Measurements from ENCODE around the gene KCTD5.

KCTD5 gene

DNA sequence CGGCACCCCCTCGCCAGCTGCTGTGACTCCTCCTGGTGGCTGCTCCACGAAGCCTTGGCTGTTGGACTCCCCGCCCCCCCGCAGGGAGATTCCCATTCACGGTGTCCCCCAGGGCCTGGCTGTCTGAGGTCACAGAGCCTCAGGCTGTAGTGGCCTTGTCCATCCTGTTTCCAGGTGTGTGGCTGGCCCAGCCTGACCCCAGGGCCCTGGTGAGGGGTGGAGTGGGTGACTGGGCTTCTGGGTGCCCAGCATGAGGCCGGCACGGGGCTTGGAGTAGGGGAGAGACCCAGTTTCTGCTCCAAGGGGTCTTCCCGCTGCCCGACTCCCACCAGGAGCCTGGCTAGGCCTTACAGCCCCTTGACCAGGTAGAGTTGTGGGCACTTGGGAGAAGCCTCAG, 27.3 kb downstream of the KCTD5 start:
- no peaks in the 10 kb centered on the region for H3K4me1 ChIP-seq (ENCODE audit: control insufficient read depth in 5 of 5, insufficient read depth in 5 of 5, low read length in 5 of 5)
- H3K4me3 ChIP-seq (ENCODE audit: low read depth in 1 of 5, low read length in 5 of 5): no peak overlapping the region
- no peak overlapping the region for H3K27ac ChIP-seq (ENCODE audit: low read depth, low read length)
- no peaks in the 10 kb centered on the region for H3K9me3 ChIP-seq (ENCODE audit: control insufficient read depth in 5 of 5, low read length in 5 of 5)
- peaks cover 0 to 56% (median 41%) of the 10 kb centered on the region in 5 donors for H3K36me3 ChIP-seq (ENCODE audit: control insufficient read depth in 5 of 5, insufficient read depth in 5 of 5, low read length in 5 of 5)
- H3K9ac ChIP-seq (ENCODE audit: low read length in 5 of 5): no peak overlapping the region
- H3K27me3 ChIP-seq (ENCODE audit: control insufficient read depth in 5 of 5, insufficient read depth in 4 of 5, low read length in 5 of 5): peaks cover 0 to 3% (median 0%) of the 10 kb centered on the region in 5 donors

DNA sequence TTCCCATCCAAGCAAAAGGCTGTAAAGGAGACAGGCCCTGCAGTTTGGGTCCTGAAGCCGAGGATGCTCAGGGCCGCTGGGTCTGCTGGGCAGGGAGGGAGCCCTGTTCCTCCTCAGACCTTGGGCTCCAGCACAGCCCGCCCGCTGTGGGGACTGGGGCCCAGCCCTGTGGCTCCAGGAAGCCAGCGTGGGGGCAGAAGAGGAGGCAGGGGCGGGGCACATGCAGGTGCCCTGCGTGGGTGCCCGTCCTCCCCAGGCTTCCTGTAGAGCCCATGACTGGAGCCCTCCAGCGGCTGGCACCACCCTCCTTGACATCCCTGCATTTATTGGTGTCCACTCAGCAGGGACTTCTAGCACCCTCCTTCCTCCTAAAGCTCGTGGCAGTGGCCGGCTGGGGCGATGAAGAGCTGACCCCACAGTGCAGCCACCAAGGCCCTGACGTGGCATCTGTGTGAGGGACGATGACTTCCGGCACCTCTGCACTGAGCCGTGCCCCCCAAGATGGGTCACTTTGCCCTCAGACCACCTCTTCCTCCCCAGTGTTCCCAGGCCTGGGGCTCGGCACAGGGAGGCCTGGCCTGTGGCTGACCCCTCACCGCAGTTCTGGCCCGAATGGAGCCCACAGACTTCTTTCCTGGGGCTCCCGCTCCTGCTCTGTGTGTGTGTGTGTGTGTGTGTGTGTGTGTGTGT, 27.8 kb downstream of the KCTD5 start:
- H3K27me3 ChIP-seq (ENCODE audit: control insufficient read depth in 5 of 5, insufficient read depth in 4 of 5, low read length in 5 of 5): peaks cover 0 to 3% (median 0%) of the 10 kb centered on the region in 5 donors
- H3K9ac ChIP-seq (ENCODE audit: low read length in 5 of 5): no peak overlapping the region
- no peak overlapping the region for H3K27ac ChIP-seq (ENCODE audit: low read depth, low read length)
- H3K36me3 ChIP-seq (ENCODE audit: control insufficient read depth in 5 of 5, insufficient read depth in 5 of 5, low read length in 5 of 5): peaks cover 0 to 50% (median 35%) of the 10 kb centered on the region in 5 donors
- no peak overlapping the region for H3K4me3 ChIP-seq (ENCODE audit: low read depth in 1 of 5, low read length in 5 of 5)
- H3K4me1 ChIP-seq (ENCODE audit: control insufficient read depth in 5 of 5, insufficient read depth in 5 of 5, low read length in 5 of 5): no peaks in the 10 kb centered on the region
- no peaks in the 10 kb centered on the region for H3K9me3 ChIP-seq (ENCODE audit: control insufficient read depth in 5 of 5, low read length in 5 of 5)

DNA sequence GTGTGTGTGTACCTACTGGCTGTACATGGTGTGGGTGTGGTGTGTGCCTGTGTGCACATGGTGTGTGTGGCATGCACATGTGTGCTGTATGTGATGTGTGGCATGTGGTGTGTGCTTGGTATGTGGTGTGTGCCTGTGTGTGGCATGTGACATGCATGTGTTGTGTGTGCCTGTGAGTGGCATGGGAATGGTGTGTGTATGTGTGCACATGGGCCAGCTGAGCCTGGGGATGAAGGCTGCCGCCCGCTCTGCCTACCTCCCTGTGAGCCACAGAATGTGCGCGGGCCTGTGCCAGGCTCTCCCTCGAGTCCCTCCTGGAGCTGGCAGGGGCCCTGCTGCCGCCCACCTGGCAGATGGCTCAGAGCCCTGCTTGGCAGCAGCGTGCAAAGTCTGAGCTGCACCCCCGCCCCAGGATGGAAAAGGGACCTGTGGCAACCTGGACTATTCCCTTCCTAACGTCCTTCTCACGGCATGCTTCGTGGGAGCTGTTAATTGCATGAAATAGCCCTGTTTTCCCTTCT, 28.4 kb downstream of the KCTD5 start:
- Histone ChIP-seq H3K4me1 (ENCODE audit: control insufficient read depth in 5 of 5, insufficient read depth in 5 of 5, low read length in 5 of 5) (peaks cover 0 to 4% (median 3%) of the 10 kb centered on the region in 5 donors), H3K27me3 (ENCODE audit: control insufficient read depth in 5 of 5, insufficient read depth in 4 of 5, low read length in 5 of 5) (peaks cover 0 to 3% (median 0%) of the 10 kb centered on the region in 5 donors), H3K9me3 (ENCODE audit: control insufficient read depth in 5 of 5, low read length in 5 of 5) (no peaks in the 10 kb centered on the region), H3K27ac (ENCODE audit: low read depth, low read length) (no peak overlapping the region), H3K4me3 (ENCODE audit: low read depth in 1 of 5, low read length in 5 of 5) (no peak overlapping the region), H3K36me3 (ENCODE audit: control insufficient read depth in 5 of 5, insufficient read depth in 5 of 5, low read length in 5 of 5) (peaks cover 0 to 44% (median 32%) of the 10 kb centered on the region in 5 donors), H3K9ac (ENCODE audit: low read length in 5 of 5) (no peak overlapping the region)

DNA sequence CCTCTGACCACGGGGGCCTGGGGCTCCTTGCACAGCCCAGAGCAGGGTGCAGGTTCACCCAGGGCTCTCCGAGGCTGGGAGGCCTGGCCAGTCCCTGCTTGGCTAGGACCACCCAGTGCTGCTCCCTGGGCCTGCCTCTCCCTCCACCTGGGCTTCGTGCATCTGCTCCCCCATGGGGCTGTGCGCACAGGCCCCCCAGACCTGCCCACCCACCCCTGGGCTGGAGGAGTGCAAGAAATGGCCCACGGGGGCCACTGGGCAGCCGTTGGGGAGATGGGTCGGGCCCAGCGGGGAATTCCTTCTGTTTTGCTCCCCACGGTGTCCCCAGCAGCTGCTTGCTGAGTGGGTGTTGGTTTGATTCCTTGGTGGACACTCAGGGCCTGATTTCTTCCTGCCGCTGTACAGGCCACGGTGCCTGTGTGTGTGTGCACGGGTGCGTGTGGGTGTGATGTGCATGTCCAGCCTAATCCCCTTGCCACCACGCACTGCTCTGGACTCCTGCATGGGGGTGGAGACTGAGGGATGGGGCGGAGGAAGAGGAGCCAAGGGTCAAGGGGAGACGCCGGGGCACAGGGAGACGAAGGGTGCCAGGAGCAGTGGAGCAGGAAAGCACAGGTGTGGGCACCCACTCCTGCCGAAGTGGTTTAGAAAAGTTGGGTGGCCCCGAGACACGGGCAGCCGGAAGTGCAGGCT, 29.2 kb downstream of the KCTD5 start:
- Histone ChIP-seq H3K9ac (ENCODE audit: low read length in 5 of 5) (no peak overlapping the region), H3K4me1 (ENCODE audit: control insufficient read depth in 5 of 5, insufficient read depth in 5 of 5, low read length in 5 of 5) (peaks cover 0 to 7% (median 4%) of the 10 kb centered on the region in 5 donors), H3K9me3 (ENCODE audit: control insufficient read depth in 5 of 5, low read length in 5 of 5) (no peaks in the 10 kb centered on the region), H3K36me3 (ENCODE audit: control insufficient read depth in 5 of 5, insufficient read depth in 5 of 5, low read length in 5 of 5) (peaks cover 0 to 37% (median 26%) of the 10 kb centered on the region in 5 donors), H3K27me3 (ENCODE audit: control insufficient read depth in 5 of 5, insufficient read depth in 4 of 5, low read length in 5 of 5) (peaks cover 0 to 5% (median 3%) of the 10 kb centered on the region in 5 donors), H3K4me3 (ENCODE audit: low read depth in 1 of 5, low read length in 5 of 5) (no peak overlapping the region), H3K27ac (ENCODE audit: low read depth, low read length) (no peak overlapping the region)

DNA sequence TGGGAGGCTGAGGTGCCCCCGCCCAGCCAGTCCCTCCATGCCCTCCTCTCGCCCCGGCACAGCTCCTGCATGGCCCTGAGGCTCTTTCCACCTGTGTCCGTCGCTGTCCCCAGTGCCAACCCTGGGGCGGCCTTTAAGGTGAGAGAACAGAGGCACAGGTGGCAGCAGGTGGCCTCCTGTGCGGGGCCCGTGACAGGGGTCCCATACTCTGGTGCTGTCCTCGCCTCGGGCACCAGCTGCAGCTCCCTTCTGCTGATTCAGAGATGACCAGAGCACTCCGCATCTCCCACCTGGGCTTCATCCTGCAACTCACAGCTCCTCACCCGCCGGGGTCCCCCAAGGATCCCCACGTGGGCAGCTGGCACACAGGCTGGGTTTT, 29.7 kb downstream of the KCTD5 start:
- Histone ChIP-seq H3K9ac (ENCODE audit: low read length in 5 of 5) (no peak overlapping the region), H3K4me1 (ENCODE audit: control insufficient read depth in 5 of 5, insufficient read depth in 5 of 5, low read length in 5 of 5) (peaks cover 0 to 7% (median 4%) of the 10 kb centered on the region in 5 donors), H3K9me3 (ENCODE audit: control insufficient read depth in 5 of 5, low read length in 5 of 5) (no peaks in the 10 kb centered on the region), H3K27me3 (ENCODE audit: control insufficient read depth in 5 of 5, insufficient read depth in 4 of 5, low read length in 5 of 5) (peaks cover 0 to 5% (median 3%) of the 10 kb centered on the region in 5 donors), H3K4me3 (ENCODE audit: low read depth in 1 of 5, low read length in 5 of 5) (no peak overlapping the region), H3K36me3 (ENCODE audit: control insufficient read depth in 5 of 5, insufficient read depth in 5 of 5, low read length in 5 of 5) (peaks cover 0 to 34% (median 24%) of the 10 kb centered on the region in 5 donors), H3K27ac (ENCODE audit: low read depth, low read length) (no peak overlapping the region)

DNA sequence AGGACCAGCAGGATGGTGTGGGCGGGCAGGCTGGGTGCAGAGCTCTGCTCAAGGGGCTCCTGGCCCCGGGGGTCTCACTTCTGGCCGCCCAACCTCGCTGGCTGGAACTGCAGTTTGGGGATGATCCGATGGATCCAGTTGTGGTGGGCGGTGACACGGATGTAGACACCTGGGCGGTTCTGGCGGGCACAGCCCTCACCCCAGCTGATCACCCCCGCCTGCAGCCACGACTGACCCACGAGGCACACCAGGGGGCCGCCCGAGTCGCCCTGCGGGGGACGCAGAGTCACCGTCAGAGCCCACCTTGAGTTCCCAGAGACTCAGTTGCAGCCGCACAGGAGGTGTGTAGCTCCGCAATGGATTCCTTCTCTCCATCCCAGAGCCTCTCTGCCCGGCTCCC, 30.2 kb downstream of the KCTD5 start:
- Histone ChIP-seq H3K4me3 (ENCODE audit: low read depth in 1 of 5, low read length in 5 of 5) (no peak overlapping the region), H3K9ac (ENCODE audit: low read length in 5 of 5) (no peak overlapping the region), H3K27ac (ENCODE audit: low read depth, low read length) (no peak overlapping the region), H3K4me1 (ENCODE audit: control insufficient read depth in 5 of 5, insufficient read depth in 5 of 5, low read length in 5 of 5) (peaks cover 0 to 7% (median 4%) of the 10 kb centered on the region in 5 donors), H3K36me3 (ENCODE audit: control insufficient read depth in 5 of 5, insufficient read depth in 5 of 5, low read length in 5 of 5) (peaks cover 0 to 29% (median 19%) of the 10 kb centered on the region in 5 donors), H3K27me3 (ENCODE audit: control insufficient read depth in 5 of 5, insufficient read depth in 4 of 5, low read length in 5 of 5) (peaks cover 0 to 5% (median 3%) of the 10 kb centered on the region in 5 donors), H3K9me3 (ENCODE audit: control insufficient read depth in 5 of 5, low read length in 5 of 5) (no peaks in the 10 kb centered on the region)

DNA sequence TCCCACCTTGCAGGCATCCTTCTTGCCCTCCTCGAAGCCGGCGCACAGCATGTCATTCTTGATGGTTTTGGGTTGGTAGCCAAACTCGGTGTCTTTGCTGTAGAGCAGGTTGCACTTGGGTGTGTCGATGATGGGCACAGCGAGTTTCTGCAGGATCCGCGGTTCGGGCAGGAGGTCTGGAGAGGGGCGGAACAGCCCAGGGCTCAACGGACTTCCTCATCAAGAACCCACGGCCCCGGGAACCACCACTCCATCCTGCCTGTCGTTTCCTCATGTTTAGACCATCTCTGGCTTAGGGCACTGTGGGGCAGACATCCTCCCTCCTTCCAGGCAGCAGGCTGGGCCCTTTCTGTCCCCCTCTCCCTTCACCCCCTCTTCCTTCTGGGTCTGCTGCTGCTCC, 31.2 kb downstream of the KCTD5 start:
- H3K4me1 ChIP-seq (ENCODE audit: control insufficient read depth in 5 of 5, insufficient read depth in 5 of 5, low read length in 5 of 5): peaks cover 0 to 7% (median 4%) of the 10 kb centered on the region in 5 donors
- H3K4me3 ChIP-seq (ENCODE audit: low read depth in 1 of 5, low read length in 5 of 5): no peak overlapping the region

DNA sequence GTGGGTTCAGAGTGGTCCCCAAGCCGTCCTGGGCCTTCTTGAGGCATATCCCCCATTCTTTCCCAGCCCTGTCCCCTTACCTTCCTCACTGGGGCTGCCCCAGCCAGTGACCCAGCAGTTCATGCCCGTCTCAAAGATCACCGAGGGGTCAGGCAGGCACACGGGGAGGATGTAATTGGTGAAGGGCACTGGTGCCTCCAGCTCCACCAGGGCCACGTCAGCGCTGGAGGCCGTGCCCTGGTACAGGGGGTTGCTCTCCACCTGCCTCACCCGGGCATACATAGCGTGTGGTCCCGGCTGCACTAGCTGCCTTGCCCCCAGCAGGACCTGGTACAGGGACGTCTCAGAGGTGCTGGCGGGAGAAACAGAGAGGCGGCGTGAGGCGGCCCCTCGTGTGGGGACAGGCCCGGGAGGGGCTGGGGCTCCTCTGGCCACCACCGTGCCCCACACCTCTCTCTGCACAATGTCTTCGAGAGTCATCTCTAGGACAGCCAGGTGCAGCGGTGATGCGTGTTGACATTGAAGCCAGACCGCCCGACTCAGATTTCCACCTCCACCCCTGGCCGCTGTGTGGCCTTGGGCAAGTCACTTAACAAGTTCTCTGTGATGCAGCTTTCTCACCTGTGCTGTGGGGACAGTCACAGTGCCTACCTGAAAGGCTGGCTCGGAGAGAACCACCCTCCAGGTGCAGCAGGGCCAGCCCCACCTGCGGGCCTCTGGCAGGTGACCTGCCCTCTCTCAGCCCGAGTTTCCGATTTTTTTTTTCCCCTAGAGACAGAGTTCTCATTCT, 31.9 kb downstream of the KCTD5 start:
- peaks cover 0 to 5% (median 3%) of the 10 kb centered on the region in 5 donors for H3K27me3 ChIP-seq (ENCODE audit: control insufficient read depth in 5 of 5, insufficient read depth in 4 of 5, low read length in 5 of 5)
- H3K36me3 ChIP-seq (ENCODE audit: control insufficient read depth in 5 of 5, insufficient read depth in 5 of 5, low read length in 5 of 5): peaks cover 0 to 15% (median 7%) of the 10 kb centered on the region in 5 donors
- no peak overlapping the region for H3K27ac ChIP-seq (ENCODE audit: low read depth, low read length)
- no peak overlapping the region for H3K4me3 ChIP-seq (ENCODE audit: low read depth in 1 of 5, low read length in 5 of 5)
- H3K9ac ChIP-seq (ENCODE audit: low read length in 5 of 5): no peak overlapping the region
- no peaks in the 10 kb centered on the region for H3K9me3 ChIP-seq (ENCODE audit: control insufficient read depth in 5 of 5, low read length in 5 of 5)
- H3K4me1 ChIP-seq (ENCODE audit: control insufficient read depth in 5 of 5, insufficient read depth in 5 of 5, low read length in 5 of 5): peaks cover 0 to 7% (median 5%) of the 10 kb centered on the region in 5 donors

More for the DNA sequence above, 31.2 kb downstream of the KCTD5 start:
- H3K36me3 ChIP-seq (ENCODE audit: control insufficient read depth in 5 of 5, insufficient read depth in 5 of 5, low read length in 5 of 5): peaks cover 0 to 20% (median 9%) of the 10 kb centered on the region in 5 donors
- no peak overlapping the region for H3K27ac ChIP-seq (ENCODE audit: low read depth, low read length)
- H3K27me3 ChIP-seq (ENCODE audit: control insufficient read depth in 5 of 5, insufficient read depth in 4 of 5, low read length in 5 of 5): peaks cover 0 to 5% (median 3%) of the 10 kb centered on the region in 5 donors
- no peak overlapping the region for H3K9ac ChIP-seq (ENCODE audit: low read length in 5 of 5)
- H3K9me3 ChIP-seq (ENCODE audit: control insufficient read depth in 5 of 5, low read length in 5 of 5): no peaks in the 10 kb centered on the region

DNA sequence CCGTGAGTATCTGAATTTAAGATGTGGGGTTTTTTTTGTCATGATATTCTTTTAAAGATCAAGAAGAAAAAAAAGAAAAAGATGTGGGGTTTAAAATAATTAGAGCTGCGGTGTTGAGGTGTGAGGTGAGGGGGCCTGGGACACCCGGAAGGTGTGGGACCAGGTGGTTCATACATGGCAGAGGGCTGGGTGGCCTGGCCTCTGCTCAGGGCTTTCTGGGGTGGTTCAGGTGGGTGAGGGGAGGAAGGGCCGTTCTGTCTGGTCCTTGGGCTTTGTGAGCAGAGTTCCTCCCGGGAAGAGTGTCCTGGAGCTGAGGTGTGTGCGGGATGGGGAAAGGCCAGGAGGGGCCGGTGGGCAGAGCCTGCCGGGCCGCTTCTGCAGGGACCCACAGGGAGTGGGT, 32.7 kb downstream of the KCTD5 start:
- H3K9ac ChIP-seq (ENCODE audit: low read length in 5 of 5): no peak overlapping the region
- peaks cover 0 to 5% (median 3%) of the 10 kb centered on the region in 5 donors for H3K27me3 ChIP-seq (ENCODE audit: control insufficient read depth in 5 of 5, insufficient read depth in 4 of 5, low read length in 5 of 5)
- no peak overlapping the region for H3K27ac ChIP-seq (ENCODE audit: low read depth, low read length)
- peaks cover 0 to 14% (median 6%) of the 10 kb centered on the region in 5 donors for H3K4me1 ChIP-seq (ENCODE audit: control insufficient read depth in 5 of 5, insufficient read depth in 5 of 5, low read length in 5 of 5)
- H3K9me3 ChIP-seq (ENCODE audit: control insufficient read depth in 5 of 5, low read length in 5 of 5): no peaks in the 10 kb centered on the region
- H3K36me3 ChIP-seq (ENCODE audit: control insufficient read depth in 5 of 5, insufficient read depth in 5 of 5, low read length in 5 of 5): peaks cover 0 to 7% (median 0%) of the 10 kb centered on the region in 5 donors
- no peak overlapping the region for H3K4me3 ChIP-seq (ENCODE audit: low read depth in 1 of 5, low read length in 5 of 5)

Data from subcutaneous abdominal adipose tissue (tissue), 5 donors.